GM12891 (cell line): ENCODE measurements around the gene MYCBP2.

ENCODE experiments used
- POLR2A ChIP-seq: IDR thresholded peaks from 2 replicates; pipeline ENCODE4 v1.6.1; 2011; ENCODE audit warnings: low read depth, low read length, control low read depth
- POLR2AphosphoS5 ChIP-seq: IDR thresholded peaks from 2 replicates; pipeline ENCODE4 v1.6.1; 2011; ENCODE audit warnings: low read depth, low read length, control low read depth
- POU2F2 ChIP-seq: IDR thresholded peaks from 2 replicates; pipeline ENCODE4 v1.6.1; 2011; ENCODE audit warnings: low read depth, mild to moderate bottlenecking, control low read depth, low read length, moderate library complexity
- TAF1 ChIP-seq: IDR thresholded peaks from 2 replicates; pipeline ENCODE4 v1.6.1; 2011; ENCODE audit warnings: low read depth, low read length, control low read depth

DNA sequence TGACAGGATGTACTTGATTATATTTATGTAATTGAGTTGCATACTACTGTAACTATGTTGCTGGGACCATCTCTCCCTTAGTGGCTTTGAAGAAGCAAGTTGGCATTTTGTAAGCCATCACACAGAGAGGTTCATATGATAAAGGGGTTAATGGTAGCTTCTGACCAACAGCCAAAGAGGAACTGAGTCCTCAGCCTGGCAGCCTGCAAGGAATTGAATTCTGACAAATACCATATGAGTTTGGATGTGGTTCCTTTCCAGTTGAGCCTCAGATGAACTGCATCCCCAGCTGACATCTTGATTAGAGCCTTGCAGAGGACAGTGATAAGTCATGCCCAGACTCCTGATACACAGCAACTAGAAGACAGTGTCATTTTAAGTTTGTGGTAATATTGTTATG, 8.6 kb upstream of the MYCBP2 start:
- TF ChIP-seq POLR2A (no peak), POLR2AphosphoS5 (no peak), POU2F2 (no peak), TAF1 (no peak)
